ENCODE results near the gene GRIN3A.
"Not testable (repeated sequence)": the region's sequence is repeated elsewhere in the genome, so short reads cannot be mapped to it uniquely, and the experiment has no call there.

The GRIN3A gene

GRCh38 chr9:101592788-101593187, 145.7 kb downstream of the GRIN3A start:
- Histone ChIP-seq H3K9ac (ENCODE audit: low read length) (no peak overlapping the region), H3K27me3 (ENCODE audit: insufficient read depth, low read length) (no peaks in the 10 kb centered on the region), H2AFZ (ENCODE audit: low read length) (no peak overlapping the region), H3K9me2 (ENCODE audit: low read depth, low read length) (no peaks in the 10 kb centered on the region), H3K36me3 (ENCODE audit: insufficient read depth, low read length) (no peaks in the 10 kb centered on the region), H4K20me1 (ENCODE audit: insufficient read depth, low read length) (no peaks in the 10 kb centered on the region), H3K27ac (ENCODE audit: low read depth, low read length, poor library complexity, severe bottlenecking) (no peak overlapping the region), H3K4me2 (ENCODE audit: low read length) (no peak overlapping the region), H3F3A (ENCODE audit: insufficient read depth, low read length) (no peaks in the 10 kb centered on the region), H3K4me1 (ENCODE audit: insufficient read depth, low read length, severe bottlenecking) (no peaks in the 10 kb centered on the region), H3K4me3 (ENCODE audit: low read depth, low read length, poor library complexity, severe bottlenecking) (no peak overlapping the region), H3K9me3 (ENCODE audit: low read length) (no peaks in the 10 kb centered on the region), H3K79me2 (ENCODE audit: insufficient read depth, low read length) (no peaks in the 10 kb centered on the region)
- TF ChIP-seq, protein P1, sequence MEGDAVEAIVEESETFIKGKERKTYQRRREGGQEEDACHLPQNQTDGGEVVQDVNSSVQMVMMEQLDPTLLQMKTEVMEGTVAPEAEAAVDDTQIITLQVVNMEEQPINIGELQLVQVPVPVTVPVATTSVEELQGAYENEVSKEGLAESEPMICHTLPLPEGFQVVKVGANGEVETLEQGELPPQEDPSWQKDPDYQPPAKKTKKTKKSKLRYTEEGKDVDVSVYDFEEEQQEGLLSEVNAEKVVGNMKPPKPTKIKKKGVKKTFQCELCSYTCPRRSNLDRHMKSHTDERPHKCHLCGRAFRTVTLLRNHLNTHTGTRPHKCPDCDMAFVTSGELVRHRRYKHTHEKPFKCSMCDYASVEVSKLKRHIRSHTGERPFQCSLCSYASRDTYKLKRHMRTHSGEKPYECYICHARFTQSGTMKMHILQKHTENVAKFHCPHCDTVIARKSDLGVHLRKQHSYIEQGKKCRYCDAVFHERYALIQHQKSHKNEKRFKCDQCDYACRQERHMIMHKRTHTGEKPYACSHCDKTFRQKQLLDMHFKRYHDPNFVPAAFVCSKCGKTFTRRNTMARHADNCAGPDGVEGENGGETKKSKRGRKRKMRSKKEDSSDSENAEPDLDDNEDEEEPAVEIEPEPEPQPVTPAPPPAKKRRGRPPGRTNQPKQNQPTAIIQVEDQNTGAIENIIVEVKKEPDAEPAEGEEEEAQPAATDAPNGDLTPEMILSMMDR (IDR thresholded peaks at IDR 0.05; ENCODE audit: low read length), result no peak
- TF ChIP-seq EZH2 (IDR thresholded peaks at IDR 0.05; ENCODE audit: borderline replicate concordance, low read length), result no peak

DNA sequence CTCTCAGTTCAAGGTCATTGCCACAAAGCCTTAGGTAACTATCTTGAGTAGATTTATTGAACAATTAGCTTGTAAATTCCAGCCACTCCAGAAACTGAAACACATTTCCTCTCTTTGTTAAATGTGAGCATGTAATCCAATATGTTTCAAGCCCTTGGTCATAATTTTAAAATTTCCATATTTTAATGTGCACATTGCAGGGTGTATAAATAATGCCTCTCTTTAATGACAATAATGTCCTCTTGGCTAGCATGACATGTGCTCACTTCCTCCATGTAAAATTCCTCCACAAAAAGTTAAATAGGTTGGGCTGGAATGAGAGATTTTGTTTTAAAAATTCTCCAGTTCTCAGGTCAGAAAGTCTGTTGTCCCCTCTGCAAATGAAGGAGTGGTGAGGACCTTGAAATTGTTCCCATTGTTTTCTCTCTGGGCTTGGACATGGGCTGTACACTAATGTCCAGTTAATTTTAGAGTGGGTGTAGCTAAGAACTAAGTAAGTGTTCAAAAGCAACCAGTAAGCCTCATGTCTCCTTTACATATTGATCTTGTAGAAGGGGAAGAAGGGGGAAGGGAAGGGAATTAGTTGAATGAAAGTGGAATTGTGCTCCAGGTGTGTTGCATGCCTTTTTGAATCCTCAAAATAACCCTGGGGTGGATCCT, 146.5 kb downstream of the GRIN3A start:
- Histone ChIP-seq H3K36me3 (ENCODE audit: insufficient read depth, low read length) (no peaks in the 10 kb centered on the region), H2AFZ (ENCODE audit: low read length) (no peak overlapping the region), H3K4me3 (ENCODE audit: low read depth, low read length, poor library complexity, severe bottlenecking) (no peak overlapping the region), H4K20me1 (ENCODE audit: insufficient read depth, low read length) (no peaks in the 10 kb centered on the region), H3K9ac (ENCODE audit: low read length) (no peak overlapping the region), H3K27ac (ENCODE audit: low read depth, low read length, poor library complexity, severe bottlenecking) (no peak overlapping the region), H3K9me3 (ENCODE audit: low read length) (no peaks in the 10 kb centered on the region), H3F3A (ENCODE audit: insufficient read depth, low read length) (no peaks in the 10 kb centered on the region), H3K9me2 (ENCODE audit: low read depth, low read length) (no peaks in the 10 kb centered on the region), H3K27me3 (ENCODE audit: insufficient read depth, low read length) (no peaks in the 10 kb centered on the region), H3K79me2 (ENCODE audit: insufficient read depth, low read length) (no peaks in the 10 kb centered on the region), H3K4me1 (ENCODE audit: insufficient read depth, low read length, severe bottlenecking) (no peaks in the 10 kb centered on the region), H3K4me2 (ENCODE audit: low read length) (no peak overlapping the region)
- TF ChIP-seq EZH2 (IDR thresholded peaks at IDR 0.05; ENCODE audit: borderline replicate concordance, low read length), result no peak
- TF ChIP-seq, protein P1 (IDR thresholded peaks at IDR 0.05; ENCODE audit: low read length), result no peak

DNA sequence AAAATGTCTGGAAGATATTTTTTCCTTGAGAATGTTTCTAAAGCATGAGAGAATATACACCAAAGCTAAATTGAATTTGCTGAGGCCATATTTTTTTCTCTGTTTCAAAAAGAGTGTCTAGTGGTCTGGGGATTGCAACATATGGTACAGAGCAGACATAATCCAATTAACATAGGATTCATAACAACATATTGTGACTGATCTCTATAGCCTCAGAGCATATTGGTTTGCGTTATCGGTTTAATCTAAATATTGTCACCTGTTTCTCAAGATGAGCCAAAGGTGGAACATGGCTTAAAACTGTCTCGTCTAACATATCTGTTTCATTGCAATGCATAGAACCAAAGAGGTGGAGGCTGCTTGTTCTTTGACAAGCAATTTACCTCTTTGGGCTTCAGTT, 147.5 kb downstream of the GRIN3A start:
- Histone ChIP-seq H3K36me3 (ENCODE audit: insufficient read depth, low read length) (no peaks in the 10 kb centered on the region), H3K79me2 (ENCODE audit: insufficient read depth, low read length) (no peaks in the 10 kb centered on the region), H3K4me1 (ENCODE audit: insufficient read depth, low read length, severe bottlenecking) (no peaks in the 10 kb centered on the region), H4K20me1 (ENCODE audit: insufficient read depth, low read length) (no peaks in the 10 kb centered on the region), H3K9ac (ENCODE audit: low read length) (no peak overlapping the region), H3K27me3 (ENCODE audit: insufficient read depth, low read length) (no peaks in the 10 kb centered on the region), H3K27ac (ENCODE audit: low read depth, low read length, poor library complexity, severe bottlenecking) (no peak overlapping the region), H3K4me3 (ENCODE audit: low read depth, low read length, poor library complexity, severe bottlenecking) (no peak overlapping the region), H3K9me3 (ENCODE audit: low read length) (no peaks in the 10 kb centered on the region), H3F3A (ENCODE audit: insufficient read depth, low read length) (no peaks in the 10 kb centered on the region), H2AFZ (ENCODE audit: low read length) (no peak overlapping the region), H3K4me2 (ENCODE audit: low read length) (no peak overlapping the region), H3K9me2 (ENCODE audit: low read depth, low read length) (no peaks in the 10 kb centered on the region)
- no peak for TF ChIP-seq EZH2 (IDR thresholded peaks at IDR 0.05; ENCODE audit: borderline replicate concordance, low read length)
- TF ChIP-seq, protein P1 (IDR thresholded peaks at IDR 0.05; ENCODE audit: low read length), result no peak

DNA sequence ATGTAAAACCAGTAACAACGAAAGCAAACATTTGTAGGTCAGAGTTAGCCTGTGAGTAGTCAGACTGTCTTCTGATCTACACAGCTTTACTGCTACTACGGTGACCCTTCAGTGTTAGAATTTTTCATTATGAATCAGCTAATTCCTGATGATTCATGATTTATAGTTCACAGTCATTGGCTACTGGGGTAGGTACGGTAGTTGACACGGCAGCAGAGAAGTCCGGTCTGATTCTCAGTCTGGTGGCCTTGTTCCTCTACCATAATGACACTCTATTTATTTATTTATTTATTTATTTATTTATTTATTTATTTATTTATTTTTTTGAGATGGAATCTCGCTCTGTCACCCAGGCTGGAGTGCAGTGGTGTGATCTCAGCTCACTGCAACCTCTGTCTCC, 148.4 kb downstream of the GRIN3A start:
- H3K4me2 ChIP-seq (ENCODE audit: low read length); H3K9me3 ChIP-seq (ENCODE audit: low read length); H3K4me1 ChIP-seq (ENCODE audit: insufficient read depth, low read length, severe bottlenecking); H3F3A ChIP-seq (ENCODE audit: insufficient read depth, low read length); H3K27me3 ChIP-seq (ENCODE audit: insufficient read depth, low read length); H4K20me1 ChIP-seq (ENCODE audit: insufficient read depth, low read length); H2AFZ ChIP-seq (ENCODE audit: low read length); H3K79me2 ChIP-seq (ENCODE audit: insufficient read depth, low read length); H3K9me2 ChIP-seq (ENCODE audit: low read depth, low read length); H3K4me3 ChIP-seq (ENCODE audit: low read depth, low read length, poor library complexity, severe bottlenecking); H3K9ac ChIP-seq (ENCODE audit: low read length); H3K27ac ChIP-seq (ENCODE audit: low read depth, low read length, poor library complexity, severe bottlenecking); H3K36me3 ChIP-seq (ENCODE audit: insufficient read depth, low read length): not testable (repeated sequence)
